Measurements from ENCODE around the gene KANSL1. TPM values are rescaled to one million over a fixed set of nuclear protein-coding genes. Genes with fewer than 3 reads are reported as not detected.
"Not testable (repeated sequence)": the region's sequence is repeated elsewhere in the genome, so short reads cannot be mapped to it uniquely, and the experiment has no call there.

KANSL1 gene
- polyA plus RNA-seq, 1 donor from 2014 or later: 65.0 TPM

- H3K36me3 ChIP-seq (ENCODE audit: insufficient read depth, low read length); H3K27me3 ChIP-seq (ENCODE audit: insufficient read depth, low read depth, low read length); H3K4me3 ChIP-seq (ENCODE audit: low read length); H2AFZ ChIP-seq (ENCODE audit: low read depth, low read length); H3K27ac ChIP-seq (ENCODE audit: low read length); H3K9me2 ChIP-seq (ENCODE audit: insufficient read depth, low read length); H3K9me3 ChIP-seq (ENCODE audit: low read length); H3K9ac ChIP-seq (ENCODE audit: low read length); H3F3A ChIP-seq (ENCODE audit: insufficient read depth, low read length, poor library complexity, severe bottlenecking); H3K4me2 ChIP-seq (ENCODE audit: low read length): not testable (repeated sequence)
- Histone ChIP-seq H4K20me1 (ENCODE audit: insufficient read depth) (peaks cover 90% of the 10 kb centered on the region), H3K79me2 (replicated peaks; ENCODE audit: insufficient read depth, low read length) (peaks cover 99% of the 10 kb centered on the region)
- TF ChIP-seq, protein P1, sequence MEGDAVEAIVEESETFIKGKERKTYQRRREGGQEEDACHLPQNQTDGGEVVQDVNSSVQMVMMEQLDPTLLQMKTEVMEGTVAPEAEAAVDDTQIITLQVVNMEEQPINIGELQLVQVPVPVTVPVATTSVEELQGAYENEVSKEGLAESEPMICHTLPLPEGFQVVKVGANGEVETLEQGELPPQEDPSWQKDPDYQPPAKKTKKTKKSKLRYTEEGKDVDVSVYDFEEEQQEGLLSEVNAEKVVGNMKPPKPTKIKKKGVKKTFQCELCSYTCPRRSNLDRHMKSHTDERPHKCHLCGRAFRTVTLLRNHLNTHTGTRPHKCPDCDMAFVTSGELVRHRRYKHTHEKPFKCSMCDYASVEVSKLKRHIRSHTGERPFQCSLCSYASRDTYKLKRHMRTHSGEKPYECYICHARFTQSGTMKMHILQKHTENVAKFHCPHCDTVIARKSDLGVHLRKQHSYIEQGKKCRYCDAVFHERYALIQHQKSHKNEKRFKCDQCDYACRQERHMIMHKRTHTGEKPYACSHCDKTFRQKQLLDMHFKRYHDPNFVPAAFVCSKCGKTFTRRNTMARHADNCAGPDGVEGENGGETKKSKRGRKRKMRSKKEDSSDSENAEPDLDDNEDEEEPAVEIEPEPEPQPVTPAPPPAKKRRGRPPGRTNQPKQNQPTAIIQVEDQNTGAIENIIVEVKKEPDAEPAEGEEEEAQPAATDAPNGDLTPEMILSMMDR (IDR thresholded peaks at IDR 0.05; ENCODE audit: poor library complexity, severe bottlenecking): peak; percentile 30
Observed at GRCh38 chr17:46186827-46187235, 6.4 kb downstream of the KANSL1 start.

- Histone ChIP-seq H3K27ac (ENCODE audit: low read length) (no peak overlapping the region), H3K4me2 (ENCODE audit: low read length) (no peak overlapping the region), H3K79me2 (replicated peaks; ENCODE audit: insufficient read depth, low read length) (peaks cover 98% of the 10 kb centered on the region), H3K9me2 (ENCODE audit: insufficient read depth, low read length) (no peaks in the 10 kb centered on the region), H3K27me3 (ENCODE audit: insufficient read depth, low read depth, low read length) (no peaks in the 10 kb centered on the region), H3K36me3 (ENCODE audit: insufficient read depth, low read length) (no peaks in the 10 kb centered on the region), H3K9ac (ENCODE audit: low read length) (no peak overlapping the region), H3K4me3 (ENCODE audit: low read length) (no peak overlapping the region), H3K9me3 (ENCODE audit: low read length) (no peaks in the 10 kb centered on the region), H4K20me1 (ENCODE audit: insufficient read depth) (peaks cover 83% of the 10 kb centered on the region), H3F3A (ENCODE audit: insufficient read depth, low read length, poor library complexity, severe bottlenecking) (no peaks in the 10 kb centered on the region), H2AFZ (ENCODE audit: low read depth, low read length) (no peak overlapping the region)
- TF ChIP-seq POLR2AphosphoS5 (IDR thresholded peaks at IDR 0.05): no peak
Observed at GRCh38 chr17:46184696-46185095, 8.5 kb downstream of the KANSL1 start.

- H3K4me3 ChIP-seq (ENCODE audit: low read length); H2AFZ ChIP-seq (ENCODE audit: low read depth, low read length); H3K27ac ChIP-seq (ENCODE audit: low read length); H3K27me3 ChIP-seq (ENCODE audit: insufficient read depth, low read depth, low read length); H3K36me3 ChIP-seq (ENCODE audit: insufficient read depth, low read length); H3K9me2 ChIP-seq (ENCODE audit: insufficient read depth, low read length); H3K9ac ChIP-seq (ENCODE audit: low read length); H3K9me3 ChIP-seq (ENCODE audit: low read length); H3F3A ChIP-seq (ENCODE audit: insufficient read depth, low read length, poor library complexity, severe bottlenecking); H3K4me2 ChIP-seq (ENCODE audit: low read length): not testable (repeated sequence)
- peaks cover 98% of the 10 kb centered on the region for H3K79me2 ChIP-seq (replicated peaks; ENCODE audit: insufficient read depth, low read length)
- peaks cover 85% of the 10 kb centered on the region for H4K20me1 ChIP-seq (ENCODE audit: insufficient read depth)
Observed at GRCh38 chr17:46183383-46183782, 9.8 kb downstream of the KANSL1 start.

GRCh38 chr17:46182961-46183360 is 10.3 kb downstream of the KANSL1 start:
- Histone ChIP-seq H3K4me3 (ENCODE audit: low read length) (no peak overlapping the region), H3K9ac (ENCODE audit: low read length) (no peak overlapping the region), H3K27me3 (ENCODE audit: insufficient read depth, low read depth, low read length) (no peaks in the 10 kb centered on the region), H3K4me2 (ENCODE audit: low read length) (no peak overlapping the region), H3K36me3 (ENCODE audit: insufficient read depth, low read length) (no peaks in the 10 kb centered on the region), H4K20me1 (ENCODE audit: insufficient read depth) (peaks cover 85% of the 10 kb centered on the region), H3K9me2 (ENCODE audit: insufficient read depth, low read length) (no peaks in the 10 kb centered on the region), H3K27ac (ENCODE audit: low read length) (no peak overlapping the region), H3F3A (ENCODE audit: insufficient read depth, low read length, poor library complexity, severe bottlenecking) (no peaks in the 10 kb centered on the region), H2AFZ (ENCODE audit: low read depth, low read length) (no peak overlapping the region), H3K9me3 (ENCODE audit: low read length) (no peaks in the 10 kb centered on the region), H3K79me2 (replicated peaks; ENCODE audit: insufficient read depth, low read length) (peaks cover 98% of the 10 kb centered on the region)
- TF ChIP-seq RAD21 (conservative IDR thresholded peaks at IDR 0.05) (no peak), EZH2 (IDR thresholded peaks at IDR 0.05; ENCODE audit: borderline replicate concordance, insufficient read depth, low read length, poor library complexity, severe bottlenecking) (no peak), MXI1 (conservative IDR thresholded peaks at IDR 0.05; ENCODE audit: poor library complexity, severe bottlenecking) (no peak), POLR2AphosphoS5 (IDR thresholded peaks at IDR 0.05) (no peak), EP300 (conservative IDR thresholded peaks at IDR 0.05; ENCODE audit: poor library complexity, severe bottlenecking) (no peak), REST (IDR thresholded peaks at IDR 0.05; ENCODE audit: borderline replicate concordance) (no peak)
- TF ChIP-seq, protein P1 (IDR thresholded peaks at IDR 0.05; ENCODE audit: poor library complexity, severe bottlenecking): no peak
